GM18868 (cell line): ENCODE measurements around the gene UTP25.
"Not testable (repeated sequence)": the region's sequence is repeated elsewhere in the genome, so short reads cannot be mapped to it uniquely, and the experiment has no call there.

Experiments
- ATAC-seq: cut with Tn5 transposase; IDR thresholded peaks from one replicate; pipeline ENCODE4 v1.9.1; 2021; ENCODE audit warnings: mild to moderate bottlenecking, moderate library complexity; ENCODE audit not compliant: unreplicated experiment

The UTP25 gene

GRCh38 chr1:209827384-209828262 lies at the start of gene UTP25:
Gene UTP25, plus strand, starts transcription at chr1:209827972. Its CDS starts 92 bp downstream, at chr1:209828064.
- ATAC-seq = peak; percentile 89

GRCh38 chr1:209778102-209778501 lies 49.7 kb upstream of the UTP25 start:
- ATAC-seq = no peak

GRCh38 chr1:209780268-209780667 lies 47.5 kb upstream of the UTP25 start:
- ATAC-seq = no peak

GRCh38 chr1:209783386-209783785 lies 44.4 kb upstream of the UTP25 start:
- ATAC-seq = no peak

GRCh38 chr1:209784265-209785169 lies 43.3 kb upstream of the UTP25 start, which contains the start of gene C1orf74:
Gene C1orf74, minus strand, starts transcription at chr1:209784559. Its CDS starts 925 bp downstream, at chr1:209783634.
- peak; percentile 98 for ATAC-seq

- ATAC-seq = no peak
Measured at GRCh38 chr1:209785592-209785991, 42.2 kb upstream of the UTP25 start.

GRCh38 chr1:209786146-209786545 lies 41.6 kb upstream of the UTP25 start:
- ATAC-seq = no peak

GRCh38 chr1:209787551-209787950 lies 40.2 kb upstream of the UTP25 start:
- no peak for ATAC-seq

- no peak for ATAC-seq
Measured at GRCh38 chr1:209789245-209789644, 38.5 kb upstream of the UTP25 start.

- no peak for ATAC-seq
Measured at GRCh38 chr1:209790286-209791193, 37.2 kb upstream of the UTP25 start.

- ATAC-seq = no peak
Measured at GRCh38 chr1:209791920-209792319, 35.9 kb upstream of the UTP25 start.

GRCh38 chr1:209793711-209794110 lies 34.1 kb upstream of the UTP25 start:
- not testable (repeated sequence) for ATAC-seq

GRCh38 chr1:209797978-209798639 lies 29.7 kb upstream of the UTP25 start:
- no peak for ATAC-seq

- no peak for ATAC-seq
Measured at GRCh38 chr1:209800984-209801834, 26.6 kb upstream of the UTP25 start.

GRCh38 chr1:209802117-209802779 lies 25.5 kb upstream of the UTP25 start:
- no peak for ATAC-seq

GRCh38 chr1:209802780-209803152 lies 25.0 kb upstream of the UTP25 start:
- no peak for ATAC-seq

- no peak for ATAC-seq
Measured at GRCh38 chr1:209803568-209803967, 24.2 kb upstream of the UTP25 start.

GRCh38 chr1:209805341-209805781 lies 22.4 kb upstream of the UTP25 start:
- no peak for ATAC-seq
